A204.1 (cell line): Measurements from ENCODE around the gene MYO18B.

ENCODE experiments used
- FAIRE-seq: peaks from 2 replicates; lab custom pipeline; 2012; peaks lifted over from hg19 to GRCh38; lab: Jason Lieb, UNC

MYO18B gene

GRCh38 chr22:26053737-26054316, 311.8 kb downstream of the MYO18B start:
- FAIRE-seq, result no peak

DNA sequence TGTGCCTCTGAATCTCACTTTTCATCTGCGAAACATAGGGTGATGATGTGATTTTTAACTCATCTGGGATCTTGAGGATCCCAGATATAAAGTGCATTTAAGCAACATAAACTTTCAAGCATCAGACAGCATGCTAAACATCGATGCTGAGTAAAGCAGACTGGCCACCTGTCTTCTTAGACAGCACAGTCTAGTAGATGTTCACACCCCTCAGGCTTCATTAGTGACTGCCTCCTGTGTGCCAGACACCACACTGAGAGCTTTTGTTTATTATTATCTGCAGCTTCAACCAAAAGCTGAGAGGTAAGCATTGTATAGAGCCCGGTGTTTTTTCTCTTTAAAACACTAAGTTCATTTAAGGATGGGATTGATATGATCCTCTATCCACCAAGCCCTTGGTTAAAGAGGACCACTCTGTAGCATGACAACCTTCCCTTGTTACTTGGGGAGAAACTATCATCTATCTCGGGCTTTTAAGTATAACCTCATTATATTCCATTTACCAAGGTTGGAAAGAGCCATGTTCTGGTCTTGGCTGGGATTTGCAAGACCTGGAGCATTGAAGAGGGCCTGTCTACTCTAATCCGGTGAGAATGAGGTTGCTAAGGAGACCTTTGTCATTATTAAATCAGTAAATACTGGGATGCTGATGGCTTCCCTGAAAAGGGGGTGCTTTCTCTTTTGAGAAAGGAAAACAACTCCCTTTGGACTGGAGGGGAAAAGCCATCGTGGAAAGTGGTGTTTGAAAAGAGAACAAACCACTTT, 313.0 kb downstream of the MYO18B start:
- no peak for FAIRE-seq

GRCh38 chr22:26055693-26056092, 313.7 kb downstream of the MYO18B start:
- no peak for FAIRE-seq

DNA sequence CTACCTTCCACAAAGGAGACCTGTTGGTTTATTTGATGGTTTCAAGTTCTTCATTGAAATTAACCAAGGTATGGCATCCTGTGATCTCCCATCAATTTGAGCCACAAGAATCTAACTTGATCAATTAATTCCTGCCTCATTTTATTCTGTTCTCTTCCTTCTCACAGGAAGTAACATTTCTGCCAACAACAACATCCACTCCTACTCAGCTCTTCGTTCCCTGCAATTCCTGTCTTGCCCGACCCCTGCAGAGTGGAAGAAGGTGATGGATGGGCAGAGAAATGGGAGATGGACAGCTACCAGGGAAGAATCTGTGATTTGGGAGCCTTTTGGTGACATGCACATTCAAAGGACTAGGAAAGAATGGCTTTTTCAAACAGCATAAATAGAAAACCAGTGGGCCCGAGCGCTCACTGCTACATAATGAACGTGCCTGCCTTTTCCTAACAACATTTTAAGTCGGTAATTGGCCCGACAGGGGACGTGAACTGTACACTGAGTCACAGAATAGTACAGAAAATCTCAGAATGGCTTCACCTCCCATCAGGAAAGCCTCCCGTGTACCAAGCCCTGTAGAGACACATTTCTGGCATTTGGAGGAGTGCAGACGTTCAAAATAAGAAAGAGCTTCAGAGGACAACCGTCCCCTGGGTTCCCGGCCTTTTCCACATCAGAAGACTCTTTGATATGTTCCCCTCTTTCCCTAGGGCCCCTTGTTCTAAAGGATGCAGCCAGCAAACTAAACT, 314.6 kb downstream of the MYO18B start:
- no peak for FAIRE-seq

- FAIRE-seq, result no peak
These were observed 315.7 kb downstream of the MYO18B start for GRCh38 chr22:26057731-26058130.

DNA sequence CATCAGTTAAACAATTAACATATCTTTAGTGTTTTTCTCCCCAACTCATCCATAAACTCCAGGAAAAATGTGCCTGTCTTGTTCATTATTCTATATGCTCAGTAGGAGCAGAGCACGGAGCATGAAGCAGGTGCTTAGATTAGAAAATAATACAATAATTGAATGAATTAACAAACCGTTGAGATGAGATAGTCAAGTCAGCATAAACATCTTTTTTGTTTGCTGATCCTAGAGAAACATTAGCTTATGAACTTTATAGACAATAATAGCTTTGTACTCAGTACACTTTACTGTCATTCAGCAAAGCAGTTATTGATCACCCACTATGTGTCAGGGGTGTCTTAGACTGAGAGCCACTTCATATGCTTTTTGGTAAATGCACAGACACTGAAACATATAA, 322.1 kb downstream of the MYO18B start:
- no peak for FAIRE-seq

DNA sequence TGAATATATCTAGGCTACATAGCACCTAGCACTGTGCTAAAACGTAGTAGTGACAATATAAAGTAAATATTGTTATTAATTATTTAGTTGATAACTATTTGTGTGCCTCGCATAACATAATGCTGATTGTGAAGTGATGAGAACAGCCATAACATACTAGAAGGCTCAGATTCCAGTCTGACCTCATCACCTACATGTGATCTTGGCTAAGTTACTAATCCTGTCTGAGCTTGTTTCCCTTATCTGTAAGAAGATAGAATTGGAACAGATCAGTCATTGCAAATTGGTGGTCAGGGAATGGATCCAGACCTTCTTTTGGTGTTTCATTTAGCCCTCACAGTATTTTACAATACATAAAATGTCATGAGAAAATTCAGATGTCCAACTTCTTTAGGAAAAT, 323.9 kb downstream of the MYO18B start:
- no peak for FAIRE-seq

GRCh38 chr22:26066534-26066933, 324.5 kb downstream of the MYO18B start:
- FAIRE-seq, result no peak

- FAIRE-seq, result no peak
These were observed 326.6 kb downstream of the MYO18B start for GRCh38 chr22:26068571-26068970.

GRCh38 chr22:26072621-26073020, 330.6 kb downstream of the MYO18B start:
- no peak for FAIRE-seq

GRCh38 chr22:26075251-26075650, 333.3 kb downstream of the MYO18B start:
- no peak for FAIRE-seq

DNA sequence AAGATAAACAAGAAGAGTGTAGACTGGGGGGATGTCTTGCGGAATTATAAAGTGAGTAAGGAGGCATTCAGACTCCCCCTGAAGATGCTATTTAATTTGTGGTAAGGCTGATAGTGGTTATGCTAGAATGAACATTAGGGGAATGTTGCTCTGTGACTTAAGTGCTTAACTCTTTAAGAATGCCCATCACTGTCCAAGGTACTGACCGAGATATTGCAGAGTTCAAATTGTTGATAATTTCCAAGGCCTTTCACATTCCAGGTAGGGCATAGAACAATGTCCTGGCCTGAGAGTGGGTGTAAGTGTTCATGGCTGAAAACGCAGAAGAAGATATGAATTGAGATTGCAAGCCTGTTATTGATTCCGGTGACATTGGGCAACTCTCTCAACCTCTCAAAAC, 337.0 kb downstream of the MYO18B start:
- FAIRE-seq, result no peak
